H1 (cell line): ENCODE data around the gene CACNB2. TPM values are rescaled to one million over a fixed set of nuclear protein-coding genes. Genes with fewer than 3 reads are reported as not detected.

Experiments
- CTCF ChIA-PET: fragments of 300-600 bp; sonication (Branson Sonifier 250); formaldehyde crosslinking; loops from one replicate; lab custom pipeline; 2021; ENCODE audit not compliant: partially characterized antibody; lab: Charles Lee
- POLR2A ChIA-PET: fragments of 300-600 bp; sonication (Branson Sonifier 250); formaldehyde crosslinking; loops from one replicate; lab custom pipeline; 2021; ENCODE audit warnings: inconsistent platforms; ENCODE audit not compliant: partially characterized antibody; lab: Charles Lee
- DNase-seq, 2 experiments: peaks; one replicate each; pipeline versions ENCODE4 v3.0.0 to v3.0.0-alpha.2; 2010 to 2022; ENCODE audit warnings: low spot score in 2 of 2, low read depth in 1 of 2, mixed read lengths in 1 of 2
- FAIRE-seq: peaks from 2 replicates; lab custom pipeline; 2011; peaks lifted over from hg19 to GRCh38; lab: Jason Lieb, UNC
- H2AFZ ChIP-seq: 2 replicates; pipeline ENCODE4 v1.8.1; 2012; ENCODE audit warnings: low read length, inconsistent platforms
- H2AK5ac ChIP-seq: 2 replicates; pipeline ENCODE4 v1.6.1; 2013; ENCODE audit warnings: low read depth, low read length
- H2BK120ac ChIP-seq: replicated peaks from 2 replicates; pipeline ENCODE3; 2013; ENCODE audit warnings: low read depth, low read length, inconsistent platforms
- H2BK12ac ChIP-seq: 2 replicates; pipeline ENCODE4 v1.6.1; 2013; ENCODE audit warnings: low read depth, low read length
- H2BK15ac ChIP-seq: 2 replicates; pipeline ENCODE4 v1.6.1; 2013; ENCODE audit warnings: low read length
- H2BK20ac ChIP-seq: 2 replicates; pipeline ENCODE4 v1.6.1; 2013; ENCODE audit warnings: low read length
- H2BK5ac ChIP-seq: 2 replicates; pipeline ENCODE4 v1.6.1; 2013; ENCODE audit warnings: low read depth, low read length
- H3K14ac ChIP-seq: 2 replicates; pipeline ENCODE4 v1.6.1; 2013; ENCODE audit warnings: inconsistent platforms; ENCODE audit not compliant: insufficient read length
- H3K18ac ChIP-seq: 2 replicates; pipeline ENCODE4 v1.6.1; 2013; ENCODE audit warnings: low read length; ENCODE audit errors: extremely low read depth
- H3K23ac ChIP-seq: 2 replicates; pipeline ENCODE4 v1.6.1; 2013; ENCODE audit warnings: inconsistent platforms; ENCODE audit not compliant: insufficient read length
- H3K23me2 ChIP-seq: 2 replicates; pipeline ENCODE4 v1.6.1; 2013; ENCODE audit warnings: low read depth, low read length
- H3K27ac ChIP-seq: 2 replicates; pipeline ENCODE4 v1.6.1; 2011; ENCODE audit warnings: low read depth, low read length, inconsistent platforms
- H3K27me3 ChIP-seq, 4 experiments: replicated peaks in 1 of 4; 1 replicate in 1 of 4; 2 replicates in 3 of 4; pipeline versions ENCODE4 v1.6.1 to v1.8.1; 2011 to 2013; ENCODE audit warnings: low read length in 3 of 4, mild to moderate bottlenecking in 3 of 4, inconsistent platforms in 2 of 4, mixed read lengths in 2 of 4, moderate library complexity in 1 of 4; ENCODE audit not compliant: control insufficient read depth in 3 of 4, insufficient read depth in 3 of 4; ENCODE audit errors: extremely low read depth in 1 of 4
- H3K36me3 ChIP-seq, 4 experiments: 2 replicates each; pipeline versions ENCODE4 v1.6.1 to v1.8.1; 2011 to 2013; ENCODE audit warnings: mild to moderate bottlenecking in 4 of 4, low read length in 3 of 4, moderate library complexity in 2 of 4, control low read depth in 1 of 4, inconsistent platforms in 1 of 4; ENCODE audit not compliant: insufficient read depth in 4 of 4, control insufficient read depth in 2 of 4
- H3K4ac ChIP-seq: replicated peaks from 2 replicates; pipeline ENCODE3; 2013; ENCODE audit warnings: low read length, low read depth, mixed read lengths, inconsistent platforms; ENCODE audit not compliant: insufficient read length
- H3K4me1 ChIP-seq, 4 experiments: replicated peaks in 1 of 4; 1 replicate in 1 of 4; 2 replicates in 3 of 4; pipeline versions ENCODE4 v1.6.1 to v1.8.1; 2011 to 2013; ENCODE audit warnings: low read length in 3 of 4, inconsistent platforms in 2 of 4, mixed read lengths in 1 of 4; ENCODE audit not compliant: insufficient read depth in 4 of 4, control insufficient read depth in 3 of 4
- H3K4me2 ChIP-seq, 2 experiments: 2 replicates each; pipeline versions ENCODE4 v1.6.1 to v1.8.1; 2011 to 2013; ENCODE audit warnings: low read depth in 2 of 2, low read length in 2 of 2, control low read depth in 1 of 2, inconsistent platforms in 1 of 2, mild to moderate bottlenecking in 1 of 2; ENCODE audit not compliant: insufficient read depth in 1 of 2
- H3K4me3 ChIP-seq, 4 experiments: fragments of 200-600, 300-600 bp in 1 of 4; sonication (generic), shearing (Covaris generic), sonication (Bioruptor Twin) in 1 of 4; 2 replicates each; pipeline versions ENCODE4 v1.5.1 to v1.8.1; 2011 to 2016; ENCODE audit warnings: low read length in 4 of 4, low read depth in 3 of 4, control low read depth in 2 of 4, inconsistent platforms in 2 of 4, mild to moderate bottlenecking in 2 of 4, mixed read lengths in 1 of 4, moderate library complexity in 1 of 4; ENCODE audit not compliant: insufficient read depth in 2 of 4; ENCODE audit errors: extremely low read depth in 1 of 4
- H3K56ac ChIP-seq: replicated peaks from 2 replicates; pipeline ENCODE3; 2013; ENCODE audit warnings: low read depth, mild to moderate bottlenecking, mixed read lengths, low read length, inconsistent platforms; ENCODE audit not compliant: insufficient read length
- H3K79me1 ChIP-seq: 2 replicates; pipeline ENCODE4 v1.6.1; 2013; ENCODE audit warnings: low read depth, low read length, control low read depth
- H3K79me2 ChIP-seq, 2 experiments: 2 replicates each; pipeline versions ENCODE4 v1.6.1 to v1.8.1; 2012 to 2013; ENCODE audit warnings: low read length in 2 of 2, mild to moderate bottlenecking in 2 of 2, inconsistent platforms in 1 of 2; ENCODE audit not compliant: insufficient read depth in 2 of 2, control insufficient read depth in 1 of 2
- H3K9ac ChIP-seq, 4 experiments: replicated peaks in 1 of 4; 1 replicate in 1 of 4; 2 replicates in 3 of 4; pipeline versions ENCODE4 v1.6.1 to v1.8.1; 2011 to 2013; ENCODE audit warnings: low read depth in 3 of 4, low read length in 3 of 4, control low read depth in 2 of 4, mild to moderate bottlenecking in 2 of 4, moderate library complexity in 2 of 4, inconsistent platforms in 1 of 4; ENCODE audit errors: extremely low read depth in 1 of 4
- H3K9me3 ChIP-seq, 2 experiments: 2 replicates each; pipeline versions ENCODE4 v1.6.1 to v1.8.1; 2012 to 2013; ENCODE audit warnings: mild to moderate bottlenecking in 2 of 2, moderate library complexity in 2 of 2, control low read depth in 1 of 2, inconsistent platforms in 1 of 2, low read depth in 1 of 2, low read length in 1 of 2, mixed read lengths in 1 of 2; ENCODE audit not compliant: insufficient read depth in 2 of 2
- H4K20me1 ChIP-seq, 2 experiments: replicated peaks in 1 of 2; 2 replicates each; pipeline versions ENCODE3 to v1.8.1; 2011 to 2013; ENCODE audit warnings: inconsistent platforms in 2 of 2, low read length in 2 of 2, mild to moderate bottlenecking in 1 of 2; ENCODE audit not compliant: insufficient read depth in 2 of 2, control insufficient read depth in 1 of 2
- H4K5ac ChIP-seq: 2 replicates; pipeline ENCODE4 v1.6.1; 2013; ENCODE audit warnings: low read length, low read depth, mixed read lengths, inconsistent platforms; ENCODE audit not compliant: insufficient read length
- H4K8ac ChIP-seq: 2 replicates; pipeline ENCODE4 v1.8.0; 2013; ENCODE audit warnings: mild to moderate bottlenecking, moderate library complexity, low read length, inconsistent platforms; ENCODE audit not compliant: insufficient read depth; ENCODE audit errors: extremely low read depth
- H4K91ac ChIP-seq: replicated peaks from 2 replicates; pipeline ENCODE3; 2013; ENCODE audit warnings: low read length, mixed read lengths, inconsistent platforms; ENCODE audit not compliant: insufficient read length
- ASH2L ChIP-seq: fragments of 200-600, 300-600 bp; sonication (generic); IDR thresholded peaks from one replicate; pipeline ENCODE4 v1.7.1; 2017; ENCODE audit warnings: low read length
- BACH1 ChIP-seq: IDR thresholded peaks from 2 replicates; pipeline ENCODE4 v1.6.1; 2012; ENCODE audit warnings: low read length, improper control_type of control experiment
- CBX5 ChIP-seq: fragments of 300-800, 300-1000 bp; sonication (generic); IDR thresholded peaks from 2 replicates; pipeline ENCODE4 v1.7.1; 2016; ENCODE audit warnings: antibody characterized with exemption, low read length, low read depth
- CHD1 ChIP-seq: IDR thresholded peaks from 2 replicates; pipeline ENCODE4 v1.6.1; 2012; ENCODE audit warnings: low read depth, low read length, improper control_type of control experiment
- FOSL1 ChIP-seq: IDR thresholded peaks from 2 replicates; pipeline ENCODE4 v1.6.1; 2011; ENCODE audit warnings: mild to moderate bottlenecking, low read depth, low read length, moderate library complexity; ENCODE audit not compliant: insufficient read depth
- JUN ChIP-seq: IDR thresholded peaks from 2 replicates; pipeline ENCODE4 v1.6.1; 2011; ENCODE audit warnings: low read depth, mild to moderate bottlenecking, improper control_type of control experiment, low read length
- NRF1 ChIP-seq: IDR thresholded peaks from 2 replicates; pipeline ENCODE4 v1.6.1; 2011; ENCODE audit warnings: mild to moderate bottlenecking, low read depth, low read length, improper control_type of control experiment
- RBBP5 ChIP-seq: IDR thresholded peaks from 2 replicates; pipeline ENCODE4 v1.7.1; 2012; ENCODE audit warnings: low read depth, mild to moderate bottlenecking, inconsistent platforms, low read length, moderate library complexity, borderline replicate concordance
- TAF7 ChIP-seq: optimal IDR thresholded peaks from 2 replicates; pipeline ENCODE3; 2011; ENCODE audit warnings: low read depth, mild to moderate bottlenecking, inconsistent platforms, low read length, moderate library complexity, borderline replicate concordance
- WGBS, 2 experiments: shearing (Covaris generic) in 1 of 2; methylation state at CpG; one replicate each; pipeline versions ENCODE4 v1.1.6 to v1.1.7; 2013 to 2015; ENCODE audit warnings: low lambda C conversion rate in 2 of 2, mixed read lengths in 2 of 2, inconsistent platforms in 1 of 2, low coverage in 1 of 2, missing lambda C conversion rate in 1 of 2; ENCODE audit not compliant: insufficient replicate concordance in 2 of 2, insufficient coverage in 1 of 2, insufficient read length in 1 of 2; ENCODE audit errors: extremely low coverage in 1 of 2, missing lambda C conversion rate in 1 of 2; 5-methylcytosine and 5-hydroxymethylcytosine counted together
- polyA plus RNA-seq, 7 experiments: library from polyadenylated mRNA; depleted of rRNA in 3 of 7; stranded (reverse) in 5 of 7; unstranded in 2 of 7; fragments of >200 nt in 5 of 7; fragments of 200-250 nt in 2 of 7; gene quantifications; 1 replicate in 5 of 7; 2 replicates in 1 of 7; 4 replicates in 1 of 7; pipeline versions ENCODE4 v1.2.1 to v1.2.3, GENCODE V29; 2011 to 2013; ENCODE audit warnings: missing spikeins in 2 of 7, mixed read lengths in 2 of 7
- total RNA-seq: library from RNA; stranded (reverse); fragmentation: NEBNext Ultra II Directional; extraction: Animal tissue kit (Norgen Biotek cat#: 25700); gene quantifications from 2 replicates; pipeline ENCODE4 v1.2.1, GENCODE V29; 2021

The CACNB2 gene
- total and polyA plus RNA-seq, 2 of the 8 experiments (the other 6 are each of a cell fraction or from before 2014, with no cell fraction given) = 2.4 to 3.2 TPM

DNA sequence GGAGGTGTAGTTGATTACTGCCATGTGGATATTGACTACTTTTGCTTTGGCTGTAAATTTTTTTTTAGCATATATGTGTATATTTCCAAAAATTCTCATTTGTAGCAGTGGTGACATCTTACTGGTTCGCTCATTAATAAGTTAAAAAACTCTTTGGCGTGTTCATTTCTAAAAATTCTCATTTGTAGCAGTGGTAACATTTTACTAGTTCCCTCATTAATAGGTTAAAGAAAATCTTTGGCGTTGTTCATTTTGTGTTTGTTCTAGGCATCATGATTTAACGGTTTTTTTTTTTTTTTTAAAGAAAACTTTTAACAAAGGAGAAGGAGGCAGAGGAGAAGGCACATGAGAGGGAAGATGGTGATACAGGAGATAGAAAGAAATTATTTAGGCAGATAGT is 45.9 kb upstream of the CACNB2 start:
- Histone ChIP-seq H4K20me1 (no peaks in the 10 kb centered on the region), H3K18ac (no peak overlapping the region), H3K4me3 (no peak overlapping the region; a peak in 1 of 8 replicates), H3K79me1 (no peaks in the 10 kb centered on the region), H3K79me2 (no peaks in the 10 kb centered on the region), H2BK12ac (no peak overlapping the region), H2AFZ (no peak overlapping the region), H3K56ac (no peak overlapping the region), H2BK120ac (no peak overlapping the region), H3K4me1 (peaks cover 0 to 16% (median 0%) of the 10 kb centered on the region in 4 experiments; a peak in 3 of 7 replicates), H3K9me3 (no peaks in the 10 kb centered on the region), H3K27me3 (no peaks in the 10 kb centered on the region), H2BK5ac (no peak overlapping the region), H2AK5ac (no peak overlapping the region), H3K9ac (no peak overlapping the region), H3K14ac (no peak overlapping the region), H4K8ac (no peak overlapping the region), H2BK15ac (no peak overlapping the region), H3K23me2 (no peaks in the 10 kb centered on the region; the same call in 1 of the 2 replicates), H2BK20ac (no peak overlapping the region), H4K91ac (no peak overlapping the region), H3K4ac (no peak overlapping the region), H3K27ac (no peak overlapping the region), H3K36me3 (no peaks in the 10 kb centered on the region), H3K23ac (no peak overlapping the region), H3K4me2 (no peak overlapping the region), H4K5ac (no peak overlapping the region)
- no peak for DNase-seq
- FAIRE-seq = no peak
- POLR2A ChIA-PET = interaction anchor here (0.6 kb wide), 3 partner anchors 13 to 41 kb away, joined by 3 read pairs; no protein-coding TSS in a partner anchor
- CTCF ChIA-PET = interaction anchor here (1.0 kb wide), 1 partner anchor 11 kb away, joined by 4 read pairs; no protein-coding TSS in a partner anchor
- TF ChIP-seq NRF1 = no peak
- TF ChIP-seq FOSL1 = no peak
- TF ChIP-seq TAF7 = no peak
- TF ChIP-seq BACH1 = no peak
- TF ChIP-seq CHD1 = no peak
- no peak for TF ChIP-seq ASH2L
- TF ChIP-seq CBX5 = no peak
- TF ChIP-seq RBBP5 = no peak
- TF ChIP-seq JUN = no peak
- WGBS, 2 experiments = 82% methylated on average over 4 of the region's 4 CpGs; no CpG with 5 or more reads in 1 of the 2 experiments
